ENCODE data around the gene WWOX. TPM values are rescaled to one million over a fixed set of nuclear protein-coding genes. Genes with fewer than 3 reads are reported as not detected.

Gene WWOX
- total RNA-seq, 6 donors from 2014 or later = 18.7 to 167 (median 31.0) TPM

- Histone ChIP-seq H3K27ac (no peak overlapping the region), H3K9me3 (no peaks in the 10 kb centered on the region), H3K4me3 (no peak overlapping the region), H3K4me1 (peaks cover 0 to 5% (median 0%) of the 10 kb centered on the region in 4 donors), H3K36me3 (no peaks in the 10 kb centered on the region), H3K27me3 (no peaks in the 10 kb centered on the region)
- ATAC-seq (ENCODE audit: low FRiP score in 2 of 2) = no peak
- TF ChIP-seq EP300 (IDR thresholded peaks at IDR 0.05) (no peak), CTCF (IDR thresholded peaks at IDR 0.05) (no peak), POLR2AphosphoS5 (IDR thresholded peaks at IDR 0.05) (no peak), POLR2A (IDR thresholded peaks at IDR 0.05) (no peak)
- 89 to 94% methylated on average over 4 of the region's 4 CpGs for WGBS, 2 donors
- no peak for DNase-seq
Observed at GRCh38 chr16:78218279-78218678, 118.8 kb downstream of the WWOX start.

- 80 to 90% methylated on average over 8 of the region's 8 CpGs for WGBS, 2 donors
- H3K27ac ChIP-seq = no peak overlapping the region
- TF ChIP-seq EP300 (IDR thresholded peaks at IDR 0.05) = no peak
- no peak for TF ChIP-seq CTCF (IDR thresholded peaks at IDR 0.05)
- no peak for TF ChIP-seq POLR2A (IDR thresholded peaks at IDR 0.05)
- TF ChIP-seq POLR2AphosphoS5 (IDR thresholded peaks at IDR 0.05) = no peak
- H3K36me3 ChIP-seq = no peaks in the 10 kb centered on the region
- DNase-seq = no peak
- H3K4me1 ChIP-seq = peaks cover 0 to 5% (median 0%) of the 10 kb centered on the region in 4 donors
- no peak for ATAC-seq (ENCODE audit: low FRiP score in 2 of 2)
- H3K27me3 ChIP-seq = no peaks in the 10 kb centered on the region
- H3K9me3 ChIP-seq = no peaks in the 10 kb centered on the region
- no peak overlapping the region for H3K4me3 ChIP-seq
Observed at GRCh38 chr16:78218856-78219651, 119.6 kb downstream of the WWOX start.

GRCh38 chr16:78220571-78220970 lies 121.1 kb downstream of the WWOX start:
- Histone ChIP-seq H3K4me1 (peaks cover 0 to 5% (median 0%) of the 10 kb centered on the region in 4 donors), H3K4me3 (no peak overlapping the region), H3K9me3 (no peaks in the 10 kb centered on the region), H3K27me3 (no peaks in the 10 kb centered on the region), H3K27ac (no peak overlapping the region), H3K36me3 (no peaks in the 10 kb centered on the region)
- DNase-seq (no peak), ATAC-seq (ENCODE audit: low FRiP score in 2 of 2) (no peak)
- WGBS, 2 donors = 94 to 96% methylated on average over 2 of the region's 2 CpGs
- TF ChIP-seq CTCF (IDR thresholded peaks at IDR 0.05) (no peak), POLR2AphosphoS5 (IDR thresholded peaks at IDR 0.05) (no peak), EP300 (IDR thresholded peaks at IDR 0.05) (no peak), POLR2A (IDR thresholded peaks at IDR 0.05) (no peak)

- no peaks in the 10 kb centered on the region for H3K9me3 ChIP-seq
- TF ChIP-seq POLR2A (IDR thresholded peaks at IDR 0.05) = no peak
- TF ChIP-seq POLR2AphosphoS5 (IDR thresholded peaks at IDR 0.05) = no peak
- no peak for TF ChIP-seq CTCF (IDR thresholded peaks at IDR 0.05)
- TF ChIP-seq EP300 (IDR thresholded peaks at IDR 0.05) = no peak
- WGBS, 2 donors = 66 to 68% methylated on average over 6 of the region's 6 CpGs
- H3K27ac ChIP-seq = no peak overlapping the region
- H3K27me3 ChIP-seq = no peaks in the 10 kb centered on the region
- no peak for ATAC-seq (ENCODE audit: low FRiP score in 2 of 2)
- H3K4me1 ChIP-seq = peaks cover 0 to 5% (median 0%) of the 10 kb centered on the region in 4 donors
- no peak for DNase-seq
- H3K36me3 ChIP-seq = no peaks in the 10 kb centered on the region
- no peak overlapping the region for H3K4me3 ChIP-seq
Observed at GRCh38 chr16:78221892-78222291, 122.4 kb downstream of the WWOX start.

GRCh38 chr16:78224342-78224741 lies 124.9 kb downstream of the WWOX start:
- no peak for TF ChIP-seq POLR2A (IDR thresholded peaks at IDR 0.05)
- TF ChIP-seq POLR2AphosphoS5 (IDR thresholded peaks at IDR 0.05) = no peak
- no peak for TF ChIP-seq CTCF (IDR thresholded peaks at IDR 0.05)
- TF ChIP-seq EP300 (IDR thresholded peaks at IDR 0.05) = no peak
- no peaks in the 10 kb centered on the region for H3K36me3 ChIP-seq
- DNase-seq (no peak), ATAC-seq (ENCODE audit: low FRiP score in 2 of 2) (no peak)
- H3K9me3 ChIP-seq = no peaks in the 10 kb centered on the region
- H3K27ac ChIP-seq = no peak overlapping the region
- H3K27me3 ChIP-seq = no peaks in the 10 kb centered on the region
- H3K4me1 ChIP-seq = peaks cover 0 to 5% (median 0%) of the 10 kb centered on the region in 4 donors
- WGBS, 2 donors = 84 to 89% methylated on average over 2 of the region's 2 CpGs
- H3K4me3 ChIP-seq = no peak overlapping the region
